Fibroblast of lung (primary cell): ENCODE results near the gene LMAN2. TPM values are rescaled to one million over a fixed set of nuclear protein-coding genes. Genes with fewer than 3 reads are reported as not detected.

Source experiments
- DNase-seq, 2 donors: peaks; one replicate each; pipeline versions ENCODE4 v3.0.0 to v3.0.0-alpha.2; 2010; ENCODE audit warnings: low read depth in 2 of 2
- H2AFZ ChIP-seq: 2 replicates; pipeline ENCODE4 v1.5.1; 2012; ENCODE audit warnings: low read length, control low read depth, inconsistent platforms
- H3K27ac ChIP-seq: 2 replicates; pipeline ENCODE4 v1.5.1; 2011; ENCODE audit warnings: low read length, control low read depth; ENCODE audit not compliant: insufficient read depth
- H3K27me3 ChIP-seq: 2 replicates; pipeline ENCODE4 v1.5.1; 2011; ENCODE audit warnings: mild to moderate bottlenecking, low read length; ENCODE audit not compliant: control insufficient read depth, insufficient read depth
- H3K36me3 ChIP-seq: 2 replicates; pipeline ENCODE4 v1.5.1; 2011; ENCODE audit warnings: low read length; ENCODE audit not compliant: control insufficient read depth, insufficient read depth
- H3K4me1 ChIP-seq: 2 replicates; pipeline ENCODE4 v1.5.1; 2011; ENCODE audit warnings: low read length; ENCODE audit not compliant: control insufficient read depth, insufficient read depth; ENCODE audit errors: extremely low read depth
- H3K4me2 ChIP-seq: 2 replicates; pipeline ENCODE4 v1.5.1; 2011; ENCODE audit warnings: low read length, control low read depth; ENCODE audit not compliant: insufficient read depth; ENCODE audit errors: extremely low read depth
- H3K4me3 ChIP-seq, 4 experiments: fragments of 200-600 bp in 1 of 4; sonication (generic) in 1 of 4; replicated peaks in 1 of 4; 2 replicates each; pipeline ENCODE4 v1.5.1; 2011 to 2016; ENCODE audit warnings: low read length in 4 of 4, low read depth in 3 of 4, mild to moderate bottlenecking in 3 of 4, control low read depth in 2 of 4, inconsistent platforms in 1 of 4, mixed read lengths in 1 of 4; ENCODE audit not compliant: insufficient read depth in 1 of 4; ENCODE audit errors: control extremely low read depth in 1 of 4
- H3K79me2 ChIP-seq: 2 replicates; pipeline ENCODE4 v1.5.1; 2012; ENCODE audit warnings: mild to moderate bottlenecking, low read length, inconsistent platforms; ENCODE audit not compliant: control insufficient read depth, insufficient read depth
- H3K9ac ChIP-seq: 2 replicates; pipeline ENCODE4 v1.5.1; 2011; ENCODE audit warnings: mild to moderate bottlenecking, low read length, control low read depth; ENCODE audit not compliant: insufficient read depth
- H3K9me3 ChIP-seq: 2 replicates; pipeline ENCODE4 v1.5.1; 2012; ENCODE audit warnings: low read depth, low read length; ENCODE audit not compliant: control insufficient read depth, insufficient read depth
- H4K20me1 ChIP-seq: 2 replicates; pipeline ENCODE4 v1.5.1; 2011; ENCODE audit warnings: low read length; ENCODE audit not compliant: control insufficient read depth, insufficient read depth; ENCODE audit errors: extremely low read depth
- CTCF ChIP-seq, 2 donors: IDR thresholded peaks in 1 of 2; conservative IDR thresholded peaks in 1 of 2; 1 replicate in 1 of 2; 2 replicates in 1 of 2; pipeline ENCODE4 v1.5.1; 2011 to 2012; ENCODE audit warnings: low read length in 2 of 2, control low read depth in 1 of 2, inconsistent platforms in 1 of 2, low read depth in 1 of 2, mild to moderate bottlenecking in 1 of 2
- EZH2 ChIP-seq: IDR thresholded peaks from 2 replicates; pipeline ENCODE4 v1.5.1; 2012; ENCODE audit warnings: low read length, control low read depth, mild to moderate bottlenecking; ENCODE audit errors: missing control alignments
- polyA plus RNA-seq, 2 donors: library from polyadenylated mRNA; depleted of rRNA in 1 of 2; stranded (reverse) in 1 of 2; unstranded in 1 of 2; fragments of >200 nt; gene quantifications; 2 replicates each; pipeline ENCODE4 v1.2.1, GENCODE V29; 2011 to 2012; ENCODE audit warnings: missing spikeins in 1 of 2
- total RNA-seq: library from RNA; depleted of rRNA; stranded (reverse); fragments of >200 nt; gene quantifications from 2 replicates; pipeline ENCODE4 v1.2.1, GENCODE V29; 2014

Gene LMAN2
- total and polyA plus RNA-seq, 2 donors (not counting 1 experiment from before 2014, with no cell fraction given) = 145 to 396 TPM

GRCh38 chr5:177369645-177370440 lies 18.4 kb upstream of the LMAN2 start:
- Histone ChIP-seq H3K9me3 (no peaks in the 10 kb centered on the region), H3K27ac (no peak overlapping the region), H3K9ac (no peak overlapping the region), H3K79me2 (no peaks in the 10 kb centered on the region), H3K4me1 (peaks cover 5% of the 10 kb centered on the region), H3K4me3 (no peak overlapping the region), H3K4me2 (no peak overlapping the region), H3K27me3 (no peaks in the 10 kb centered on the region), H3K36me3 (no peaks in the 10 kb centered on the region), H2AFZ (no peak overlapping the region), H4K20me1 (no peaks in the 10 kb centered on the region)
- no peak for TF ChIP-seq EZH2
- no peak for TF ChIP-seq CTCF (conservative IDR thresholded peaks at IDR 0.05 in 1 of 2, IDR thresholded peaks at IDR 0.05 in 1 of 2; ENCODE audit: low read depth in 1 of 2, low read length in 2 of 2)
- DNase-seq = no peak

DNA sequence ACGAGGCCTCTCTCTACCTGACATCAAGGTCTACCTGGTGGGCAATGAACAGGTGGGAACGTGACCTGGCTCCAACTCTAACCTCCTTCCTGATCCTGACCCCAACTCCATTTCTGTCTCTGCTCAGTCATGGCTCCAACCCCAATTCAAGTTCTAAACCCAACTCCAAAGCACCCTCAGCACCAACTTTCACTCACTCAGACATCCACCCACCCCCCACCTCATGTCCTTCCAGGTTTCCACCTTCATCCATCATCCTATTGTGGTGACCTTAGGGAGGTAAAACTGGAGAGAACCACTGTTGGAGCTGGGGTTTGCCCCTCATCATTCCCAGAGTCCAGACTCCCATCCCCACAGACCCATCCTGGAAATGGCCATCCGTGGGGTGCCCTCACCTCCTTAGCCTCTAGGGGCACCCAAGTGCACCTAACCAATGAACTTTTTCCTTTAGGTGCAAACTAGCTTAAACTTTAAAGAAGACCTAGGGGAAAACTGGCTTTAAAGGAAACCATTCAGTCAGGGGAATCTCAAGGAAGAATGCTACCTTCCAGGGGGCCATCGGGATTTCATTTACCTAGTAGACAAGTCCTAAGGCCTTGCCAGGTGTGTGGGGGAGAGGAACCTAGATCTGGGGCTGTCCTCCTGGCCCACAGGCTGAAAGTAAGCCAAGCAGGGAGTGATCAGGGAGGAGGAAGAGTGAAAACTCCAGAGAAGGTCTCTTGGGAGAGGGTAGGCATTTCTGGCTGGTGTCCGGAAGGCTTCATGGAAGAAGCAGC lies 17.6 kb upstream of the LMAN2 start:
- H3K9ac ChIP-seq = no peak overlapping the region
- no peak for DNase-seq
- H3K27ac ChIP-seq = no peak overlapping the region
- no peaks in the 10 kb centered on the region for H3K27me3 ChIP-seq
- no peak overlapping the region for H3K4me2 ChIP-seq
- H4K20me1 ChIP-seq = no peaks in the 10 kb centered on the region
- no peaks in the 10 kb centered on the region for H3K36me3 ChIP-seq
- H3K4me3 ChIP-seq = no peak overlapping the region
- no peaks in the 10 kb centered on the region for H3K79me2 ChIP-seq
- no peaks in the 10 kb centered on the region for H3K9me3 ChIP-seq
- no peak overlapping the region for H2AFZ ChIP-seq
- peaks cover 5% of the 10 kb centered on the region for H3K4me1 ChIP-seq
- TF ChIP-seq CTCF (conservative IDR thresholded peaks at IDR 0.05 in 1 of 2, IDR thresholded peaks at IDR 0.05 in 1 of 2; ENCODE audit: low read depth in 1 of 2, low read length in 2 of 2) = peak; percentile 51 to 73
- TF ChIP-seq EZH2 = no peak

- no peak for DNase-seq
- no peak for TF ChIP-seq CTCF (conservative IDR thresholded peaks at IDR 0.05 in 1 of 2, IDR thresholded peaks at IDR 0.05 in 1 of 2; ENCODE audit: low read depth in 1 of 2, low read length in 2 of 2)
- TF ChIP-seq EZH2 = no peak
- Histone ChIP-seq H3K4me2 (peak overlapping the region; percentile 80), H3K4me1 (peaks cover 5% of the 10 kb centered on the region), H3K9ac (no peak overlapping the region), H3K4me3 (peak overlapping the region in 1 of 4 experiments; percentile 53), H3K36me3 (no peaks in the 10 kb centered on the region), H3K79me2 (no peaks in the 10 kb centered on the region), H3K27me3 (no peaks in the 10 kb centered on the region), H3K9me3 (no peaks in the 10 kb centered on the region), H4K20me1 (no peaks in the 10 kb centered on the region), H2AFZ (no peak overlapping the region), H3K27ac (no peak overlapping the region)
Measured at GRCh38 chr5:177367981-177368868, 16.8 kb upstream of the LMAN2 start.
